ENCODE data around the gene FOSL1.

GRCh38 chr11:65859812-65860277 lies 40.3 kb downstream of the FOSL1 start:
- TF ChIP-seq CTCF (IDR thresholded peaks at IDR 0.05 in 8 of 11, conservative IDR thresholded peaks at IDR 0.05 in 3 of 11) (no peak), POLR2A (IDR thresholded peaks at IDR 0.05) (no peak)

Measured in spleen (tissue), 7 donors.